Thoracic aorta (tissue), 2 donors: ENCODE results near the gene FMNL3. TPM values are rescaled to one million over a fixed set of nuclear protein-coding genes. Genes with fewer than 3 reads are reported as not detected.
"Not testable (repeated sequence)": the region's sequence is repeated elsewhere in the genome, so short reads cannot be mapped to it uniquely, and the experiment has no call there.

Experiments
- ATAC-seq: fragments of 150-250 bp; one replicate; pipeline ENCODE4 v1.8.0; 2017; ENCODE audit warnings: low read depth; ENCODE audit not compliant: insufficient number of reproducible peaks, low FRiP score
- DNase-seq: peaks from one replicate; pipeline ENCODE4 v3.0.0-alpha.2; 2020; ENCODE audit warnings: low spot score
- H3K27ac ChIP-seq, 2 donors: fragments of 200-600 bp; sonication (generic); 1 replicate in 1 of 2; 2 replicates in 1 of 2; pipeline ENCODE4 v1.5.1; 2016; ENCODE audit warnings: mild to moderate bottlenecking in 2 of 2, moderate library complexity in 2 of 2
- H3K27me3 ChIP-seq: fragments of 200-600 bp; sonication (generic); replicated peaks from 2 replicates; pipeline ENCODE4 v1.6.0; 2016; ENCODE audit warnings: mild to moderate bottlenecking; ENCODE audit not compliant: insufficient read depth
- H3K36me3 ChIP-seq: fragments of 200-600 bp; sonication (generic); one replicate; pipeline ENCODE4 v1.5.1; 2016
- H3K4me1 ChIP-seq, 2 donors: fragments of 200-600 bp; sonication (generic); 1 replicate in 1 of 2; 2 replicates in 1 of 2; pipeline versions ENCODE4 v1.5.1 to v1.6.0; 2016; ENCODE audit warnings: low read depth in 2 of 2, mild to moderate bottlenecking in 1 of 2; ENCODE audit not compliant: control insufficient read depth in 1 of 2
- H3K4me3 ChIP-seq: fragments of 200-600 bp; sonication (generic); 2 replicates; pipeline ENCODE4 v1.5.1; 2016; ENCODE audit warnings: mild to moderate bottlenecking
- H3K9me3 ChIP-seq: fragments of 200-600 bp; sonication (generic); 2 replicates; pipeline ENCODE4 v1.5.1; 2016
- CTCF ChIP-seq: fragments of 200-600 bp; sonication (generic); IDR thresholded peaks from one replicate; pipeline ENCODE4 v1.5.1; 2019; ENCODE audit warnings: antibody characterized with exemption
- total RNA-seq, 2 donors: library from RNA; depleted of rRNA; stranded (reverse); fragments of >200 nt; gene quantifications; one replicate each; pipeline versions ENCODE4 v1.1.0 to v1.2.3, GENCODE V29; 2016

The FMNL3 gene
- total RNA-seq, 2 donors from 2014 or later = 26.7 to 37.4 TPM

DNA sequence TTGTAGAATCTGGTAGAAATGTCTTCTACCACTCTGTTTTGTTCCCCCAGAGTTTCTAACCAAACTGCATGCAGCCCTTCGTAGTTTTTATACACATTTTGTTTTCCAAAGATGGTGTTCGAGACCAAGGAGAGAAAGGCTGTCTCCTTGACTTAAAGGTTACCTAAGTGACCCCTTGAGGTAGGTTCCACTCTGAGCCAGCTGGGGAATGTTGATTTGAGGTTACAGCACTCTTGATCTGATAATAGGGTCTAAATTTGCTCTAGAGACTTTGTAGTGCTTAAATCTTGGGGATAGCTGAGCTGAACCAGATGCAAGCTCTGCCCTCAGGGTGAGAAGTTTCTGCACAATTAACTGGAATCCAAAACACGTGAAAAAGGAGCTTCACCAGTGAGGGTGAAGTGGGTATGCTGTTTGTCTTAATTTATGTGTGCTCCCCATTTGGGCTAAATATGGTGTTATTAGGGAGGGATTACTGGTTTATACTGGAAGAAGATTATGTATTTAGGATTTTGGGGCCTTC lies 37.2 kb upstream of the FMNL3 start:
- Histone ChIP-seq H3K27ac (no peak overlapping the region), H3K27me3 (no peaks in the 10 kb centered on the region), H3K4me1 (peaks cover 32 to 68% of the 10 kb centered on the region in 2 donors), H3K36me3 (no peaks in the 10 kb centered on the region), H3K9me3 (no peaks in the 10 kb centered on the region), H3K4me3 (no peak overlapping the region)
- no peak for TF ChIP-seq CTCF
- DNase-seq (no peak), ATAC-seq (no peak)

GRCh38 chr12:49741882-49742620 lies 34.8 kb upstream of the FMNL3 start:
- Histone ChIP-seq H3K27ac (peak overlapping the region; percentile 89 to 97), H3K4me1 (peaks cover 25 to 47% of the 10 kb centered on the region in 2 donors), H3K4me3 (peak overlapping the region; percentile 80), H3K27me3 (no peaks in the 10 kb centered on the region), H3K9me3 (no peaks in the 10 kb centered on the region), H3K36me3 (no peaks in the 10 kb centered on the region)
- DNase-seq (peak; percentile 83), ATAC-seq (peak; percentile 51)
- no peak for TF ChIP-seq CTCF

DNA sequence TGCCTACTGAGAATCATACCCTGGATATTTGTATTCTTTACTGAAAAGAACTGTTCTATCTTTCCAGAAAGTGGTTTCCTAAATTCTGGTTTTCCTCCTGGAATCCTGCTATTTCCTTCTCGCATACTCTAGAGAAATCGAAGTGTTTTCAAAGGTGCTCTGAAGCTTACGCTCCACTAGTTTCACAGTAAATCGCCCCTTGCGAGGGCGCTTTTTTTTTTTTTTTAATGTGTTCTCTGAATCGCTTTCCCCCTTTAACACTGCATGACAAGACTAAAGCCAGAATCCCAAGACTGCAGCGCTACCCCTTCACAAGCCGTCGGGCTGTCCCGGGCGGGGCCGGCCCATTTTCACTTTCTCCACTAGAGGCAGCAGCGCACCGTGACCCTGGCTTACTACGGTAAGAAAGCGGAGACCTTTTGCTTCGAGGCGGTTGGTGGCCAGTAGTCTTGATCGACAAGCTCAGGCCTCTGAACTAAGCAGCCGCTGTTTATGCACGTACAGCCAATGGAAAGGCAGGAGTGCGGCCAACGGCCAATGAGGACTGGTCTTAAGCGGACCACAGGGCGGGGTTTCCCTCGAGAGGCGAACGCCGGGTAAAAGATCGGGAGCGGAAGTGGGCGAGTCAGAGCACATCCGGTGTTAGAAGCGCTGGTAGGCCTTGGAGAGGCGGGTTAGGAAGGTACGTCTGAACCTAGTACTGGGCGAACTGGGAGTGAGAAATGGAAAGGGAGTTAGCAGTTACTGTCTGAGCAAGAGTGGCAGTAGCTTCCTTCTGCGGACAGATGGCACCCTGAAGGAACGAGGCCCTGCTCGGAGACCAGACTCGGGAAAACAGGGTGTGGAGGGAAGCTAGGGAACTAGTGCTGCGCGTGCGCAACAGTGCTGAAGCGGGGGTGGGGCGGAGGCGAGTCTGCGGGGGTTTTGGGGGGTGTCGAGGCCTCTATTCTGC lies 34.0 kb upstream of the FMNL3 start, which contains the start of gene TMBIM6:
TMBIM6 (plus strand) TSS at position 628 of the 952 bp plus-strand sequence. CDS start 10,937 bp downstream, outside the sequence.
- ATAC-seq (peak; percentile 100), DNase-seq (peak; percentile 99)
- peaks cover 25 to 39% of the 10 kb centered on the region in 2 donors for H3K4me1 ChIP-seq
- H3K9me3 ChIP-seq = no peaks in the 10 kb centered on the region
- no peaks in the 10 kb centered on the region for H3K27me3 ChIP-seq
- peak; percentile 93 for TF ChIP-seq CTCF
- H3K36me3 ChIP-seq = no peaks in the 10 kb centered on the region
- H3K4me3 ChIP-seq = peak within 1 kb of the TSS; percentile 80
- H3K27ac ChIP-seq = peak within 1 kb of the TSS; percentile 89 to 97

GRCh38 chr12:49740277-49740676 lies 33.1 kb upstream of the FMNL3 start:
- H3K4me3 ChIP-seq, DNase-seq, H3K27me3 ChIP-seq, H3K27ac ChIP-seq, ATAC-seq, H3K36me3 ChIP-seq, H3K9me3 ChIP-seq: not testable (repeated sequence)
- peaks cover 25 to 30% of the 10 kb centered on the region in 2 donors for H3K4me1 ChIP-seq

DNA sequence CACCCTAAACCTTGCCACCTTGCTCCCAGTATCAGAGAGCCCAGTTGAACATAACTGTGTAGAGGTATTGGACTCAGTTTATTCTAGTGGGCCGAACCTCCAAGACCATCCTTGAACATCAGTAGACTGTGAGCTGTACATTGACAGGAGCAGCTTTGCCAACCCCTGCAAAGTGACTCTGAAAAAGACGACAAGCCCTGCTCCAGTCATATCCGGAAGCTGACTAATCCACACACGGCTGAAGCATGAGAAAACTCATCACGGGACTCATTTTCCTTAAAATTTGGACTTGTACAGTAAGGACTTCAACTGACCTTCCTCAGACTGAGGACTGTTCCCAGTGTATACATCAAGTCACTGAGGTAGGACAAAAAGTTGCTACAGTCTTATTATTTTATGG lies 31.5 kb upstream of the FMNL3 start:
- H3K36me3 ChIP-seq, H3K4me3 ChIP-seq, H3K9me3 ChIP-seq, ATAC-seq, H3K27ac ChIP-seq, DNase-seq, H3K27me3 ChIP-seq: not testable (repeated sequence)
- peaks cover 14% of the 10 kb centered on the region in 2 donors for H3K4me1 ChIP-seq

DNA sequence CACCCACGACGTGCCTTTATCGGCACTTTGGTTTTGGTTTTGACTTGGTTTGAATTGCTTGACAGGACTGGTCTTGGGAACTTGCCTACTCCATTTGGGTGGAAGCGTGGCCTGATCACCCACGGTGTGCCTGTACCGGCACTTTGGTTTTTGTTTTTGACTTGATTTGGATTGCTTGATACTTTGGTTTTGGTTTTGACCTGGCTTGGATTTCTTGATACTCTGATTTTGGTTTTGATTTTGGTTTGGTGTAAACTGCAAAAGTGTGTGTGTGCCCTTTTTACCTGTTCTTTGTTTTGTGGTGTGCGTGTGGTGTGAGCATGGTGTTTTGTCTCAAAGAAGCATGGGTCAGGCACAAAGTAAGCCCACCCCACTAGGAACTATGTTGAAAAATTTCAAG lies 27.7 kb upstream of the FMNL3 start:
- H3K36me3 ChIP-seq, H3K27me3 ChIP-seq, H3K27ac ChIP-seq, DNase-seq, H3K4me1 ChIP-seq, H3K4me3 ChIP-seq, H3K9me3 ChIP-seq, ATAC-seq: not testable (repeated sequence)
